GM13977 (cell line): Measurements from ENCODE around the gene DNMT3A.

Experiments
- DNase-seq: peaks from one replicate; pipeline ENCODE4 v3.0.0; 2012; ENCODE audit warnings: low spot score
- in situ Hi-C: fragments of 300-500 bp; cut with MboI; formaldehyde crosslinking; loops from one replicate; pipeline ENCODE4 v1.12.0; 2022; ENCODE audit warnings: low sequenced_read_pairs, low pct_unique_long_range_greater_than_20kb, mixed read lengths, inconsistent platforms; ENCODE audit not compliant: unreplicated experiment
- TF ChIP-seq, protein P1 (sequence below): IDR thresholded peaks from 2 replicates; pipeline ENCODE4 v1.5.1; 2012; ENCODE audit warnings: mild to moderate bottlenecking, control low read depth; ENCODE audit not compliant: insufficient read depth; ENCODE audit errors: extremely low read depth, missing control alignments

DNMT3A gene

DNA sequence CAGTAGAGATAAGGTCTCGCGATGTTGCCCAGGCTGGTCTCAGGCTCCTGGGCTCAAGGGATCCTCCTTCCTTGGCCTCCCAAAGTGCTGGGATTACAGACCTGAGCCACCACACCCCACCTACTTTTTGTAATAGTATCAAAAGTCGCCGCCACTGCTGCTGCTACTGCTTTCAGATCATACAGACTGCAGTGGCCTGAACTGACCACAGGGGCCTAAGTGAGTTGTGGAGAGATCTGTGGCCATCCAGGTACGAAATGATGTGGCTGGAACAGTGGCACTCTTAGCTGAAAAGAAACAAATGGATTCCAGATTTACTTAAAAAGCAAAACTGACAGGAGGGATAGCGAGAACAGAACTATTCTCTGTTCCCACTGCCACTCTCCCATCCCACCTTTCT, 140.5 kb downstream of the DNMT3A start:
- TF ChIP-seq, protein P1, sequence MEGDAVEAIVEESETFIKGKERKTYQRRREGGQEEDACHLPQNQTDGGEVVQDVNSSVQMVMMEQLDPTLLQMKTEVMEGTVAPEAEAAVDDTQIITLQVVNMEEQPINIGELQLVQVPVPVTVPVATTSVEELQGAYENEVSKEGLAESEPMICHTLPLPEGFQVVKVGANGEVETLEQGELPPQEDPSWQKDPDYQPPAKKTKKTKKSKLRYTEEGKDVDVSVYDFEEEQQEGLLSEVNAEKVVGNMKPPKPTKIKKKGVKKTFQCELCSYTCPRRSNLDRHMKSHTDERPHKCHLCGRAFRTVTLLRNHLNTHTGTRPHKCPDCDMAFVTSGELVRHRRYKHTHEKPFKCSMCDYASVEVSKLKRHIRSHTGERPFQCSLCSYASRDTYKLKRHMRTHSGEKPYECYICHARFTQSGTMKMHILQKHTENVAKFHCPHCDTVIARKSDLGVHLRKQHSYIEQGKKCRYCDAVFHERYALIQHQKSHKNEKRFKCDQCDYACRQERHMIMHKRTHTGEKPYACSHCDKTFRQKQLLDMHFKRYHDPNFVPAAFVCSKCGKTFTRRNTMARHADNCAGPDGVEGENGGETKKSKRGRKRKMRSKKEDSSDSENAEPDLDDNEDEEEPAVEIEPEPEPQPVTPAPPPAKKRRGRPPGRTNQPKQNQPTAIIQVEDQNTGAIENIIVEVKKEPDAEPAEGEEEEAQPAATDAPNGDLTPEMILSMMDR, result peak; percentile 27
- DNase-seq, result no peak
- in situ Hi-C loops, result no loop called here

DNA sequence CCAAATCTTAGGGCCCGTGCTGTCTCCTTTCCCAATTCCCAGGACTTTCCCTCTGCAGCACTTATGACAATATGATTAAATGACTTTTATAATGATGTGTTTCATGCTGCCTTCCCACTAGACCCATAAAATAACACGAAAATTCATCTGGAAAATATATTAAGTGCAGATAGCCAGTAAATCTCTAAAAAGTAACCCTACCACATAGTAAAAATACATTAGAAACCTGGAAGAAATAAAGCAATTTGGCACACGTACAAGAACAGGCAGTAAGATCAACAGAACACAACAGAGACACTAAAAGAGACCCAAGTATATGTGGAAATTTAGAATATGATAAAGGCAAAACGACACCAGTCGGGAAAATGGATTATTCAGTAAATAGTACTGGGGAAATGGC, 143.1 kb downstream of the DNMT3A start:
- no peak for DNase-seq
- TF ChIP-seq, protein P1, result no peak
- in situ Hi-C loops, result no loop called here

DNA sequence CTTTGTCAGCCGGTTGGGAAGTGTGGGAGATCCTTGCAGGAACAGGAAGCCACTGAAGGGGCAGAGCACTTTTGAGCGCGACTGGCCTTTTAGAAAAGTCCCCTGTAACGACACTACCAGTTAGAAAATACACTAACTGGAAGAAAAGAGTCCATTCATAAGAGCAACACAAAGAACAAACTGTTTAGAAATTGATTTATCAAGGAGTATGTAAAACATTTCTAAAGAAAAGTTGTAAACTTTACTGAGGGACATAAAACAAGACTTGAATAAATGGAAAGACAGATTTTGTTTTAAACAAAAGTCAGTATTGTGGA, 143.6 kb downstream of the DNMT3A start:
- in situ Hi-C loops, result no loop called here
- DNase-seq, result no peak
- TF ChIP-seq, protein P1, result no peak

DNA sequence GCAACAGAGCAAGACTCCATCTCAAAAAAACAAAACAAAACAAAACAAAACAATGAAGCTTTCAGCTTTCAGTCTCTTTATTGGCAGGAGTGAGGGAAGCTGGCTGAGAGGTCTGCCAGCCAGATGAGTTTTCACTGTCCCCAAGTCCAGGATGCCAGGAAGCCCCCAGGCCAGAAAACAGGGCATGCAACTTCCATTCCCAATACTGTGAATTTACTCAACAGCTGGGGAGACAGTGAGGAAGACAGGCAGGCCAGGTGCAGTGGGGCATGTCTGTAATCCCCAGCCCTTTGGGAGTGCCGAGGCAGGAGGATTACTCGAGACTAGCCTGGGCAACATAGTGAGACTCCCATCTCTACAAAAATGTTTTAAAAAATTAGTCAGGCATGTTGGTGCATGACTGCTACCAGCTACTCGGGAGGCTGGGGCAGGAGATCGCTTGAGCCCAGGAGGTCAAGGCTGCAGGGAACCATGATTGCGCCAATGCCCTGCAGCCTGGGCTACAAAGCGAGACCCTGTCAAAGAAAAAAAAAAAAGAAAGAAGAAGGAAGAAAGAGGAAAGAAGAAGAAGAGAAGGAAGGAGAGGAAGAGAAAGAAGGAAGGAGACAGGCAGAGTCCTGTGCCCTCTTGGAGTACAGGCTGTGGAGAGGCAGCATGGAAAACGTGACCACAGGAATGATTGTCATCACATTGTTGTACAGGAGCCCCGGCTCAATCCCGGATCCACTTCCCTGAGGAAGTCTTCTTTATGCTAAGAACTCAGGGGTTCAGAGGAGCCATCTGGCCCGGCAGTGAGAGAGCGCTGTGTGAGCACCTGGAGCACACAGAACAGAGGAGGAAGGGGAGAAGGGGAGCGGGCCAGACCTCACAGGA, 144.2 kb downstream of the DNMT3A start:
- in situ Hi-C loops, result no loop called here
- TF ChIP-seq, protein P1, result no peak
- DNase-seq, result no peak

DNA sequence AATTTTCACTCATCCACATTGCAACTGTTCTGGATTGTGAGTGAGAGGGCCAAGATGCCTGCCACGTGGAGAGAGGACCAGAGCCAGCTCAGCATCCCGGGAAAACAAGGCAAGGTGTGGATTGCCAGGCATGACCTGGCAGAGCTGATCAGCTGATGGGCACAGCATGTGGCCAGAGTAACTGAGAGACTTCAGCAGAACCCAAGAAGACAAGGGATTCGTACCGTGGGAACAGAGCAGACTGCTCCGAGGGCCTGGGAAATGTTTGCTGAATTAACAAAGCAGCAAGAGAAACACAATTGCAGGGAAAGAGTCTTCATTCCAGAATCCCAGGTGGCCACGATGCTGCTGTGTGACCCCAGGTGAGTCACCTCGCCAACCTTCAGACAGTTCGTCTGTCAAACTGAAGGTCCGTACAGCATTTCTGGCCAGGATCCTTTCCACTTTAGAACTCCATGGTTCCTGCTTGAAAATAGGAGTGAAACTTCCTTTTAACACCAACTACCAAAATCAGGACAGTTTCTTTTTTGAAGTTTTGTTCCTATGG, 147.1 kb downstream of the DNMT3A start:
- no peak for DNase-seq
- TF ChIP-seq, protein P1, result no peak
- in situ Hi-C loops, result no loop called here

DNA sequence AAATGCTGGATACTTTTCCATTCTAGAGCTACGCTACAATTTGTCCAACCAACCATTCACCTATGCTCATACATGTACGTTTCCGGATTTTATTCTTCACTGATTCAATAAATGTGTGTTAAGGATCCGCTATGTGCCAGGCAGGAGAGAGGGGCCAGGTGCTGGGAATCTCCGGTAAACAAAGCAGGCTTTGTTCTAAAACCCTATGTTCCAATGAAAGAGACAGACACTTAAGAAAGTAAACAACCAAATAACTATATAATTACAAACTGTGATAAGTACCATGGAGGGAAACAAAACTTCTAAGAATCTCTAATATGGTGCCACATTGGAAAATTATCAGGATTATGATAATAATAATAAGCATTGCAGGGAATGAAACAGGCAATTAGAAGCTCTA, 151.2 kb downstream of the DNMT3A start:
- in situ Hi-C loops, result no loop called here
- DNase-seq, result no peak
- TF ChIP-seq, protein P1, result no peak

DNA sequence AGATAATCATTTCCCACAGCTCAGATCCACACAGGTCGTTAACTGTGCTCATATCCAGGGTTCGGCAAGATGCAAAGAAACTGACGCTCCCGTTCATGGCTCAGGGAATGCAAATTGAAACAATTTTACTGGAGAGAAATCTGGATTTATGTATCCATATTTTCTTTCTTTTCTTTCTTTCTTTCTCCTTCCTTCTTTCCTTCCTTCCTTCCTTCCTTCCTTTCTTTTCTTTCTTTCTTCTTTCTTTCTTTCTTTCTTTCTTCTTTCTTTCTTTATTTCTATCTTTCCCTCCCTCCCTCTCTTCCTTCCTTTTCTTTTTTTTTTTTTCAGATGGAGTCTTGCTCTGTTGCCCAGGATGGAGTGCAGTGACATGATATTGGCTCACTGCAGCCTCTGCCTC, 153.3 kb downstream of the DNMT3A start:
- in situ Hi-C loops, result no loop called here
- DNase-seq, result no peak
- TF ChIP-seq, protein P1, result no peak
